HEK293 (cell line): ENCODE data around the gene MMP24.
A peak's percentile ranks its signal among the peaks of the same experiment; 100 is the strongest.

ENCODE experiments used
- BCL11A ChIP-seq: fragments of 450-650 bp; formaldehyde crosslinking; IDR thresholded peaks from 2 replicates; pipeline ENCODE4 v1.5.1; 2016; ENCODE audit warnings: low read depth, missing biosample characterization, missing genetic modification characterization
- GFI1B ChIP-seq: fragments of 450-650 bp; formaldehyde crosslinking; IDR thresholded peaks from 2 replicates; pipeline ENCODE4 v1.5.1; 2016; ENCODE audit warnings: missing biosample characterization, missing genetic modification characterization
- GLIS2 ChIP-seq: fragments of 450-650 bp; formaldehyde crosslinking; IDR thresholded peaks from 2 replicates; pipeline ENCODE4 v1.5.1; 2016; ENCODE audit warnings: missing biosample characterization, missing genetic modification characterization
- HOXC10 ChIP-seq: sonication (generic); formaldehyde crosslinking; IDR thresholded peaks from 2 replicates; pipeline ENCODE4 v1.8.1; 2023; ENCODE audit warnings: mild to moderate bottlenecking, missing genetic modification reagents
- IKZF3 ChIP-seq: fragments of 450-650 bp; IDR thresholded peaks from 2 replicates; pipeline ENCODE4 v1.5.0; 2018; ENCODE audit warnings: missing biosample characterization, mild to moderate bottlenecking, missing genetic modification characterization, moderate library complexity
- KLF10 ChIP-seq: fragments of 450-650 bp; IDR thresholded peaks from 2 replicates; pipeline ENCODE4 v1.5.1; 2018; ENCODE audit warnings: missing biosample characterization, mild to moderate bottlenecking, missing genetic modification characterization
- KLF16 ChIP-seq: fragments of 450-650 bp; formaldehyde crosslinking; IDR thresholded peaks from 2 replicates; pipeline ENCODE4 v1.5.1; 2017; ENCODE audit warnings: missing biosample characterization, missing genetic modification characterization
- KLF9 ChIP-seq: fragments of 450-650 bp; formaldehyde crosslinking; IDR thresholded peaks from 2 replicates; pipeline ENCODE4 v1.5.1; 2016; ENCODE audit warnings: missing biosample characterization, missing genetic modification characterization, low read depth
- SCRT1 ChIP-seq: fragments of 450-650 bp; formaldehyde crosslinking; IDR thresholded peaks from 2 replicates; pipeline ENCODE4 v1.5.1; 2016; ENCODE audit warnings: missing biosample characterization, missing genetic modification characterization, borderline replicate concordance
- SCRT2 ChIP-seq: fragments of 450-650 bp; formaldehyde crosslinking; IDR thresholded peaks from 2 replicates; pipeline ENCODE4 v1.5.1; 2016; ENCODE audit warnings: missing biosample characterization, missing genetic modification characterization
- SP7 ChIP-seq: fragments of 450-650 bp; formaldehyde crosslinking; IDR thresholded peaks from 2 replicates; pipeline ENCODE4 v1.5.1; 2016; ENCODE audit warnings: missing biosample characterization, missing genetic modification characterization
- ZBTB20 ChIP-seq: fragments of 450-650 bp; formaldehyde crosslinking; IDR thresholded peaks from 2 replicates; pipeline ENCODE4 v1.5.1; 2016; ENCODE audit warnings: missing biosample characterization, missing genetic modification characterization
- ZEB2 ChIP-seq: fragments of 450-650 bp; formaldehyde crosslinking; IDR thresholded peaks from 2 replicates; pipeline ENCODE4 v1.5.1; 2016; ENCODE audit warnings: missing biosample characterization, missing genetic modification characterization
- ZFP69B ChIP-seq: fragments of 450-650 bp; formaldehyde crosslinking; IDR thresholded peaks from 2 replicates; pipeline ENCODE4 v1.5.1; 2016; ENCODE audit warnings: missing biosample characterization, missing genetic modification characterization
- ZNF10 ChIP-seq: fragments of 450-650 bp; formaldehyde crosslinking; IDR thresholded peaks from 2 replicates; pipeline ENCODE4 v1.5.1; 2017; ENCODE audit warnings: missing biosample characterization, missing genetic modification characterization
- ZNF146 ChIP-seq: fragments of 450-650 bp; formaldehyde crosslinking; IDR thresholded peaks from 2 replicates; pipeline ENCODE4 v1.5.1; 2016; ENCODE audit warnings: missing biosample characterization, missing genetic modification characterization
- ZNF157 ChIP-seq: fragments of 450-650 bp; formaldehyde crosslinking; IDR thresholded peaks from 2 replicates; pipeline ENCODE4 v1.5.1; 2016; ENCODE audit warnings: missing biosample characterization, missing genetic modification characterization
- ZNF223 ChIP-seq: fragments of 450-650 bp; formaldehyde crosslinking; IDR thresholded peaks from 2 replicates; pipeline ENCODE4 v1.5.1; 2016; ENCODE audit warnings: missing biosample characterization, missing genetic modification characterization
- ZNF23 ChIP-seq: fragments of 450-650 bp; formaldehyde crosslinking; IDR thresholded peaks from 2 replicates; pipeline ENCODE4 v1.5.1; 2016; ENCODE audit warnings: missing biosample characterization, missing genetic modification characterization, borderline replicate concordance
- ZNF266 ChIP-seq: fragments of 450-650 bp; formaldehyde crosslinking; IDR thresholded peaks from 2 replicates; pipeline ENCODE4 v1.5.1; 2016; ENCODE audit warnings: missing biosample characterization, missing genetic modification characterization, low read depth
- ZNF335 ChIP-seq: fragments of 450-650 bp; formaldehyde crosslinking; conservative IDR thresholded peaks from 2 replicates; pipeline ENCODE4 v1.5.1; 2016; ENCODE audit warnings: missing biosample characterization, missing genetic modification characterization
- ZNF341 ChIP-seq: fragments of 450-650 bp; formaldehyde crosslinking; IDR thresholded peaks from 2 replicates; pipeline ENCODE4; 2016; ENCODE audit warnings: low read depth, missing biosample characterization, missing genetic modification characterization
- ZNF48 ChIP-seq: fragments of 450-650 bp; formaldehyde crosslinking; IDR thresholded peaks from 2 replicates; pipeline ENCODE4 v1.5.1; 2016; ENCODE audit warnings: missing biosample characterization, missing genetic modification characterization
- ZNF585B ChIP-seq: fragments of 450-650 bp; formaldehyde crosslinking; IDR thresholded peaks from 2 replicates; pipeline ENCODE4 v1.5.1; 2016; ENCODE audit warnings: missing biosample characterization, missing genetic modification characterization
- ZNF654 ChIP-seq: fragments of 450-650 bp; formaldehyde crosslinking; IDR thresholded peaks from 2 replicates; pipeline ENCODE4 v1.5.1; 2016; ENCODE audit warnings: low read depth, missing biosample characterization, missing genetic modification characterization
- TF ChIP-seq, protein P1 (sequence below): sonication (generic); formaldehyde crosslinking; IDR thresholded peaks from 2 replicates; pipeline ENCODE4 v1.8.1; 2022; ENCODE audit warnings: mild to moderate bottlenecking, moderate library complexity, missing genetic modification reagents
- TF ChIP-seq, protein P2 (sequence below): fragments of 450-650 bp; IDR thresholded peaks from 2 replicates; pipeline ENCODE4 v1.5.1; 2018; ENCODE audit warnings: missing biosample characterization, mild to moderate bottlenecking, missing genetic modification characterization
- TF ChIP-seq, protein P3 (sequence below): fragments of 450-650 bp; formaldehyde crosslinking; IDR thresholded peaks from 2 replicates; pipeline ENCODE4 v1.5.1; 2017; ENCODE audit warnings: missing biosample characterization, missing genetic modification characterization
- TF ChIP-seq, protein P4 (sequence below): fragments of 450-650 bp; formaldehyde crosslinking; IDR thresholded peaks from 2 replicates; pipeline ENCODE4 v1.5.1; 2016; ENCODE audit warnings: missing biosample characterization, missing genetic modification characterization
- TF ChIP-seq, protein P5 (sequence below): fragments of 450-650 bp; formaldehyde crosslinking; IDR thresholded peaks from 2 replicates; pipeline ENCODE4 v1.5.1; 2016; ENCODE audit warnings: missing biosample characterization, missing genetic modification characterization
- TF ChIP-seq, protein P6 (sequence below): fragments of 450-650 bp; formaldehyde crosslinking; IDR thresholded peaks from 2 replicates; pipeline ENCODE4 v1.5.1; 2016; ENCODE audit warnings: missing biosample characterization, missing genetic modification characterization

The MMP24 gene

DNA sequence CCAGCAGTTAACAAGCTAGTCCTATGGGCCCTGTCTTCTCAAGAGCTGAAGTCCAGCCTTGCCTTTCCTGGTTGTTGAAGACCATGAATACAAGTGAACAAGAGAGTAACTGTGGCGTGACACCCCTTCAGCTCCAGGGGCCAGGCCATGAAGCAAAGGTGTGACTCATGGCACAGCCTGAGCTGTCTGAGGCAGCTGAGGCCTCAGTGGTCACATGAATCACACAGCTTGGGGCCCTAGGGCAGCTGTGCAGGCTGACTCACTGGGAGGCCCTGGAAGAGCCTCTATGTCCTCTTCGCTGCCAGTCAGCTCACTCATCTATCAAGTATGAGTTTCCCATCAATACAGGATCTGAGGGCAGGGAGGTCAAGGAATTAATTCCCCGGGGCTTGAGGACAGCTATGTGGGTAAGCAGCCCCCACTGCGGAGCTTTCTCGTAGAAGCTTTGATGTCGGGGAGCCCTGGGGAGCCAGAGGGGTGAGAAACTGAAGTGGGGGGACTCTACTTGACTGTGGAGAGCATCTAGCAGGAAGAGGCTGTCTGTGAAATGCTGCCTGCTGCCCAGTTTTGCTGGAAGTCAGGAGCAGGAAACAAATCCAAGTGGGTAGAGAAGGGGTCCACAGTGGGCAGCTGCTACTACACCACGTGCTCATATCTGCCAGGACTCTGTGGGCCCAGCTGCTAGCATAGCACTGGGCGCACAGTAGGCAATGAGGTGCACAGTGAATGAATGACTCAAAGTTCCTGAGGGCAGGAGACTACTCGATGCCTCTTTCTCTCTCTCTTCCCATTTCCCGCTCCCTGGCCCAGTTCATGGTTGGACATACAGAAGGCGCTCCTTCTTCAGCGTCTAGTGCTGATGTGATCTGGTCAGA lies 79.4 kb downstream of the MMP24 start (continued):
- TF ChIP-seq, protein P1, sequence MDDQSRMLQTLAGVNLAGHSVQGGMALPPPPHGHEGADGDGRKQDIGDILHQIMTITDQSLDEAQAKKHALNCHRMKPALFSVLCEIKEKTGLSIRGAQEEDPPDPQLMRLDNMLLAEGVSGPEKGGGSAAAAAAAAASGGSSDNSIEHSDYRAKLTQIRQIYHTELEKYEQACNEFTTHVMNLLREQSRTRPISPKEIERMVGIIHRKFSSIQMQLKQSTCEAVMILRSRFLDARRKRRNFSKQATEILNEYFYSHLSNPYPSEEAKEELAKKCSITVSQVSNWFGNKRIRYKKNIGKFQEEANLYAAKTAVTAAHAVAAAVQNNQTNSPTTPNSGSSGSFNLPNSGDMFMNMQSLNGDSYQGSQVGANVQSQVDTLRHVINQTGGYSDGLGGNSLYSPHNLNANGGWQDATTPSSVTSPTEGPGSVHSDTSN (CRISPR knock-in tag), result no peak
- TF ChIP-seq KLF9 (tag by site-specific recombination) (no peak), ZNF146 (tag by site-specific recombination) (no peak), ZBTB20 (tag by site-specific recombination) (peak; percentile 61), ZNF48 (no peak), ZFP69B (tag by site-specific recombination) (0 out of 2 replicates have a peak, but pooled peaks have one; percentile 18), ZNF654 (tag by site-specific recombination) (no peak; the same call in 1 of the 2 replicates), KLF10 (tag by site-specific recombination) (0 out of 2 replicates have a peak, but pooled peaks have one; percentile 27), GFI1B (tag by site-specific recombination) (no peak), SP7 (tag by site-specific recombination) (peak; percentile 84), ZNF223 (no peak), ZEB2 (peak; percentile 81), ZNF10 (tag by site-specific recombination) (no peak), GLIS2 (tag by site-specific recombination) (peak; percentile 81), BCL11A (tag by site-specific recombination) (peak; percentile 82), ZNF23 (tag by site-specific recombination) (no peak), ZNF585B (tag by site-specific recombination) (no peak), IKZF3 (tag by site-specific recombination) (peak; percentile 14; the same call in 1 of the 2 replicates), SCRT1 (tag by site-specific recombination) (no peak), ZNF266 (tag by site-specific recombination) (no peak), ZNF341 (tag by site-specific recombination) (peak; percentile 79), SCRT2 (tag by site-specific recombination) (no peak), KLF16 (tag by site-specific recombination) (no peak), ZNF157 (tag by site-specific recombination) (no peak), HOXC10 (CRISPR knock-in tag) (no peak), ZNF335 (tag by site-specific recombination) (peak; percentile 74)
- TF ChIP-seq, protein P2, sequence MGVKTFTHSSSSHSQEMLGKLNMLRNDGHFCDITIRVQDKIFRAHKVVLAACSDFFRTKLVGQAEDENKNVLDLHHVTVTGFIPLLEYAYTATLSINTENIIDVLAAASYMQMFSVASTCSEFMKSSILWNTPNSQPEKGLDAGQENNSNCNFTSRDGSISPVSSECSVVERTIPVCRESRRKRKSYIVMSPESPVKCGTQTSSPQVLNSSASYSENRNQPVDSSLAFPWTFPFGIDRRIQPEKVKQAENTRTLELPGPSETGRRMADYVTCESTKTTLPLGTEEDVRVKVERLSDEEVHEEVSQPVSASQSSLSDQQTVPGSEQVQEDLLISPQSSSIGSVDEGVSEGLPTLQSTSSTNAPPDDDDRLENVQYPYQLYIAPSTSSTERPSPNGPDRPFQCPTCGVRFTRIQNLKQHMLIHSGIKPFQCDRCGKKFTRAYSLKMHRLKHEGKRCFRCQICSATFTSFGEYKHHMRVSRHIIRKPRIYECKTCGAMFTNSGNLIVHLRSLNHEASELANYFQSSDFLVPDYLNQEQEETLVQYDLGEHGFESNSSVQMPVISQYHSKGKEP (tag by site-specific recombination), result no peak
- TF ChIP-seq, protein P3, sequence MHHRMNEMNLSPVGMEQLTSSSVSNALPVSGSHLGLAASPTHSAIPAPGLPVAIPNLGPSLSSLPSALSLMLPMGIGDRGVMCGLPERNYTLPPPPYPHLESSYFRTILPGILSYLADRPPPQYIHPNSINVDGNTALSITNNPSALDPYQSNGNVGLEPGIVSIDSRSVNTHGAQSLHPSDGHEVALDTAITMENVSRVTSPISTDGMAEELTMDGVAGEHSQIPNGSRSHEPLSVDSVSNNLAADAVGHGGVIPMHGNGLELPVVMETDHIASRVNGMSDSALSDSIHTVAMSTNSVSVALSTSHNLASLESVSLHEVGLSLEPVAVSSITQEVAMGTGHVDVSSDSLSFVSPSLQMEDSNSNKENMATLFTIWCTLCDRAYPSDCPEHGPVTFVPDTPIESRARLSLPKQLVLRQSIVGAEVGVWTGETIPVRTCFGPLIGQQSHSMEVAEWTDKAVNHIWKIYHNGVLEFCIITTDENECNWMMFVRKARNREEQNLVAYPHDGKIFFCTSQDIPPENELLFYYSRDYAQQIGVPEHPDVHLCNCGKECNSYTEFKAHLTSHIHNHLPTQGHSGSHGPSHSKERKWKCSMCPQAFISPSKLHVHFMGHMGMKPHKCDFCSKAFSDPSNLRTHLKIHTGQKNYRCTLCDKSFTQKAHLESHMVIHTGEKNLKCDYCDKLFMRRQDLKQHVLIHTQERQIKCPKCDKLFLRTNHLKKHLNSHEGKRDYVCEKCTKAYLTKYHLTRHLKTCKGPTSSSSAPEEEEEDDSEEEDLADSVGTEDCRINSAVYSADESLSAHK, result no peak
- TF ChIP-seq, protein P4, sequence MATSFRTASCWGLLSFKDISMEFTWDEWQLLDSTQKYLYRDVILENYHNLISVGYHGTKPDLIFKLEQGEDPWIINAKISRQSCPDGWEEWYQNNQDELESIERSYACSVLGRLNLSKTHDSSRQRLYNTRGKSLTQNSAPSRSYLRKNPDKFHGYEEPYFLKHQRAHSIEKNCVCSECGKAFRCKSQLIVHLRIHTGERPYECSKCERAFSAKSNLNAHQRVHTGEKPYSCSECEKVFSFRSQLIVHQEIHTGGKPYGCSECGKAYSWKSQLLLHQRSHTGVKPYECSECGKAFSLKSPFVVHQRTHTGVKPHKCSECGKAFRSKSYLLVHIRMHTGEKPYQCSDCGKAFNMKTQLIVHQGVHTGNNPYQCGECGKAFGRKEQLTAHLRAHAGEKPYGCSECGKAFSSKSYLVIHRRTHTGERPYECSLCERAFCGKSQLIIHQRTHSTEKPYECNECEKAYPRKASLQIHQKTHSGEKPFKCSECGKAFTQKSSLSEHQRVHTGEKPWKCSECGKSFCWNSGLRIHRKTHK (tag by site-specific recombination), result no peak
- TF ChIP-seq, protein P5, sequence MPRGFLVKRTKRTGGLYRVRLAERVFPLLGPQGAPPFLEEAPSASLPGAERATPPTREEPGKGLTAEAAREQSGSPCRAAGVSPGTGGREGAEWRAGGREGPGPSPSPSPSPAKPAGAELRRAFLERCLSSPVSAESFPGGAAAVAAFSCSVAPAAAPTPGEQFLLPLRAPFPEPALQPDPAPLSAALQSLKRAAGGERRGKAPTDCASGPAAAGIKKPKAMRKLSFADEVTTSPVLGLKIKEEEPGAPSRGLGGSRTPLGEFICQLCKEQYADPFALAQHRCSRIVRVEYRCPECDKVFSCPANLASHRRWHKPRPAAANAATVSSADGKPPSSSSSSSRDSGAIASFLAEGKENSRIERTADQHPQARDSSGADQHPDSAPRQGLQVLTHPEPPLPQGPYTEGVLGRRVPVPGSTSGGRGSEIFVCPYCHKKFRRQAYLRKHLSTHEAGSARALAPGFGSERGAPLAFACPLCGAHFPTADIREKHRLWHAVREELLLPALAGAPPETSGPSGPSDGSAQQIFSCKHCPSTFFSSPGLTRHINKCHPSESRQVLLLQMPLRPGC (tag by site-specific recombination), result peak; percentile 66; the same call in 1 of the 2 replicates
- TF ChIP-seq, protein P6, sequence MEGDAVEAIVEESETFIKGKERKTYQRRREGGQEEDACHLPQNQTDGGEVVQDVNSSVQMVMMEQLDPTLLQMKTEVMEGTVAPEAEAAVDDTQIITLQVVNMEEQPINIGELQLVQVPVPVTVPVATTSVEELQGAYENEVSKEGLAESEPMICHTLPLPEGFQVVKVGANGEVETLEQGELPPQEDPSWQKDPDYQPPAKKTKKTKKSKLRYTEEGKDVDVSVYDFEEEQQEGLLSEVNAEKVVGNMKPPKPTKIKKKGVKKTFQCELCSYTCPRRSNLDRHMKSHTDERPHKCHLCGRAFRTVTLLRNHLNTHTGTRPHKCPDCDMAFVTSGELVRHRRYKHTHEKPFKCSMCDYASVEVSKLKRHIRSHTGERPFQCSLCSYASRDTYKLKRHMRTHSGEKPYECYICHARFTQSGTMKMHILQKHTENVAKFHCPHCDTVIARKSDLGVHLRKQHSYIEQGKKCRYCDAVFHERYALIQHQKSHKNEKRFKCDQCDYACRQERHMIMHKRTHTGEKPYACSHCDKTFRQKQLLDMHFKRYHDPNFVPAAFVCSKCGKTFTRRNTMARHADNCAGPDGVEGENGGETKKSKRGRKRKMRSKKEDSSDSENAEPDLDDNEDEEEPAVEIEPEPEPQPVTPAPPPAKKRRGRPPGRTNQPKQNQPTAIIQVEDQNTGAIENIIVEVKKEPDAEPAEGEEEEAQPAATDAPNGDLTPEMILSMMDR (tag by site-specific recombination), result no peak
